Kidney (tissue), 14 donors: ENCODE results near the gene CDH12. TPM values are rescaled to one million over a fixed set of nuclear protein-coding genes. Genes with fewer than 3 reads are reported as not detected.

ENCODE experiments used
- DNase-seq, 5 donors: peaks; one replicate each; pipeline ENCODE4 v3.0.0-alpha.2; 2013 to 2020
- FAIRE-seq: peaks from 2 replicates; lab custom pipeline; 2012; peaks lifted over from hg19 to GRCh38; lab: Jason Lieb, UNC
- H3K27ac ChIP-seq, 2 donors: one replicate each; pipeline ENCODE4 v1.7.0; 2013; ENCODE audit warnings: low read depth in 2 of 2, low read length in 2 of 2, inconsistent platforms in 1 of 2
- H3K27me3 ChIP-seq: one replicate; pipeline ENCODE4 v1.7.1; 2013; ENCODE audit warnings: low read length, inconsistent platforms; ENCODE audit not compliant: control insufficient read depth, insufficient read depth
- H3K36me3 ChIP-seq, 3 donors: one replicate each; pipeline versions ENCODE4 v1.7.0 to v1.7.1; 2013; ENCODE audit warnings: low read length in 3 of 3, control low read depth in 1 of 3, inconsistent platforms in 1 of 3; ENCODE audit not compliant: insufficient read depth in 3 of 3, control insufficient read depth in 2 of 3
- H3K4me1 ChIP-seq, 3 donors: one replicate each; pipeline versions ENCODE4 v1.7.0 to v1.7.1; 2013; ENCODE audit warnings: low read length in 3 of 3, inconsistent platforms in 1 of 3, low read depth in 1 of 3; ENCODE audit not compliant: control insufficient read depth in 2 of 3, insufficient read depth in 2 of 3
- H3K4me3 ChIP-seq, 3 donors: one replicate each; pipeline versions ENCODE4 v1.7.0 to v1.8.1; 2013; ENCODE audit warnings: low read length in 3 of 3, control low read depth in 1 of 3, inconsistent platforms in 1 of 3
- H3K9ac ChIP-seq, 3 donors: one replicate each; pipeline versions ENCODE4 v1.7.0 to v1.7.1; 2013; ENCODE audit warnings: low read length in 3 of 3, control low read depth in 1 of 3, inconsistent platforms in 1 of 3
- H3K9me3 ChIP-seq, 3 donors: one replicate each; pipeline versions ENCODE4 v1.7.0 to v1.7.1; 2013; ENCODE audit warnings: low read length in 3 of 3, control low read depth in 1 of 3, inconsistent platforms in 1 of 3; ENCODE audit not compliant: control insufficient read depth in 2 of 3, insufficient read depth in 1 of 3
- intact Hi-C: fragments of 100-400 bp; cut with DNase I; formaldehyde crosslinking; loops from one replicate; pipeline ENCODE4 v1.11.1; 2022
- polyA plus RNA-seq: library from polyadenylated mRNA; stranded (reverse); fragments of 350-450 nt; fragmentation: Illumina TruSeq; extraction: RNeasy Lipid Tissue Mini Kit (QIAGEN cat#74804); gene quantifications from one replicate; pipeline ENCODE4 v1.2.3, GENCODE V29; 2014; ENCODE audit warnings: low read depth, low replicate concordance; ENCODE audit not compliant: insufficient read depth
- total RNA-seq: library from RNA; stranded (reverse); fragmentation: NEBNext Ultra II Directional; extraction: Animal tissue kit (Norgen Biotek cat#: 25700); gene quantifications from one replicate; pipeline ENCODE4 v1.2.1, GENCODE V29; 2021
- TF ChIP-seq, protein P1 (sequence below): IDR thresholded peaks from 3 replicates; pipeline ENCODE4 v1.5.1; 2012; ENCODE audit warnings: mild to moderate bottlenecking, moderate library complexity, borderline replicate concordance; ENCODE audit not compliant: insufficient read depth; ENCODE audit errors: extremely low read depth
- donor health status: control.
- donor health status: control.
- donor health status: control.
- donor health status: control.
- donor health status: control.
- donor health status: DM: yes; HTN: yes; CAD: no.
- donor health status: Normal renal cell carcinoma (clear cell type).

CDH12 gene
- total and polyA plus RNA-seq, 2 donors from 2014 or later, result 0.17 TPM; not detected in 1

DNA sequence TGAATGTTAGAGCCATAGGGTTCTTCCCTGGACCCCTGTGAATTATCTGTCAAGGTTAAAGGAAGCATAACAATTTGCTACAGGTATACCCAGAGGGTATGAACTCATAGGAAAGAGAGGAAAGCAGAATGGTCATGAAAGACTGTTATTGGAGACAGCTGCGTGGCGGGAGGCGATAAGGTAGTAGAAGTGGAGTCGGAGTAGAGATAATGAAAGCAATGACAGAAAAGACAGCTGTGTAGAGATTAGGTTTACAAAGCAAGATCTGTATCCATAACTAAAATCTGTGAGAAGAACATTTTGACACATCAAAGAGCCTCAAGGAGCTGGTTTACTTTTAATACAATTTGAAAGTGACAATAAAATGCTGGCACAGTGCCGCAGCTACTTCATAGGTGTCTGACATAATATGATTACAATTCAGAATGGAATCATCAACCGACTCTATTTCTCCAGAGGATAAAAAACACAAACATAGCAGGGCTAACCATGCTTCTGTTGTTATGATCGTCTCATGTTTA, 603.9 kb downstream of the CDH12 start:
- no peak overlapping the region for H3K27ac ChIP-seq
- intact Hi-C loops, result no loop called here
- FAIRE-seq (no peak), DNase-seq (no peak)
- H3K9ac ChIP-seq, result no peak overlapping the region
- TF ChIP-seq, protein P1, sequence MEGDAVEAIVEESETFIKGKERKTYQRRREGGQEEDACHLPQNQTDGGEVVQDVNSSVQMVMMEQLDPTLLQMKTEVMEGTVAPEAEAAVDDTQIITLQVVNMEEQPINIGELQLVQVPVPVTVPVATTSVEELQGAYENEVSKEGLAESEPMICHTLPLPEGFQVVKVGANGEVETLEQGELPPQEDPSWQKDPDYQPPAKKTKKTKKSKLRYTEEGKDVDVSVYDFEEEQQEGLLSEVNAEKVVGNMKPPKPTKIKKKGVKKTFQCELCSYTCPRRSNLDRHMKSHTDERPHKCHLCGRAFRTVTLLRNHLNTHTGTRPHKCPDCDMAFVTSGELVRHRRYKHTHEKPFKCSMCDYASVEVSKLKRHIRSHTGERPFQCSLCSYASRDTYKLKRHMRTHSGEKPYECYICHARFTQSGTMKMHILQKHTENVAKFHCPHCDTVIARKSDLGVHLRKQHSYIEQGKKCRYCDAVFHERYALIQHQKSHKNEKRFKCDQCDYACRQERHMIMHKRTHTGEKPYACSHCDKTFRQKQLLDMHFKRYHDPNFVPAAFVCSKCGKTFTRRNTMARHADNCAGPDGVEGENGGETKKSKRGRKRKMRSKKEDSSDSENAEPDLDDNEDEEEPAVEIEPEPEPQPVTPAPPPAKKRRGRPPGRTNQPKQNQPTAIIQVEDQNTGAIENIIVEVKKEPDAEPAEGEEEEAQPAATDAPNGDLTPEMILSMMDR, result no peak
- H3K27me3 ChIP-seq, result no peaks in the 10 kb centered on the region
- H3K4me1 ChIP-seq, result no peaks in the 10 kb centered on the region
- no peaks in the 10 kb centered on the region for H3K36me3 ChIP-seq
- H3K9me3 ChIP-seq, result no peaks in the 10 kb centered on the region
- H3K4me3 ChIP-seq, result no peak overlapping the region

DNA sequence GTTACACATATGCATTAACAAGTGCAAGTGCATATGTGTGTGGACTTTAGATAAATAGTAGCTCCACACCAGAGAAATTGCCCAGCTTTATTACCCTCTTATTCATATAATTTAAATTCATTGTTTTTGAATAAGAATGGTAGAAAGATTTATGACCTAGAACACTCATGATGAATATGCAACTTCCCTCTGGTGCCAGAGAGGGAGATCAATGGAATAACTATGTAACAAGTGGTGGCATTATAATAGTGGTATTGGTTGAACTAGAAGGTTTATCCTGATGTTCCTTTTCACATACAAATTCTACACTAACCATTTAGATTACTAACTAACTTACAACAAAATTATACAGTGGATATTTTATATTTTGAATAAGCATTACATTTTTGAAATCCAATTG, 607.4 kb downstream of the CDH12 start:
- H3K4me3 ChIP-seq, result no peak overlapping the region
- intact Hi-C loops, result no loop called here
- no peaks in the 10 kb centered on the region for H3K9me3 ChIP-seq
- H3K27ac ChIP-seq, result no peak overlapping the region
- H3K36me3 ChIP-seq, result no peaks in the 10 kb centered on the region
- no peak overlapping the region for H3K9ac ChIP-seq
- FAIRE-seq (no peak), DNase-seq (no peak)
- H3K27me3 ChIP-seq, result no peaks in the 10 kb centered on the region
- no peaks in the 10 kb centered on the region for H3K4me1 ChIP-seq
- TF ChIP-seq, protein P1, result no peak

DNA sequence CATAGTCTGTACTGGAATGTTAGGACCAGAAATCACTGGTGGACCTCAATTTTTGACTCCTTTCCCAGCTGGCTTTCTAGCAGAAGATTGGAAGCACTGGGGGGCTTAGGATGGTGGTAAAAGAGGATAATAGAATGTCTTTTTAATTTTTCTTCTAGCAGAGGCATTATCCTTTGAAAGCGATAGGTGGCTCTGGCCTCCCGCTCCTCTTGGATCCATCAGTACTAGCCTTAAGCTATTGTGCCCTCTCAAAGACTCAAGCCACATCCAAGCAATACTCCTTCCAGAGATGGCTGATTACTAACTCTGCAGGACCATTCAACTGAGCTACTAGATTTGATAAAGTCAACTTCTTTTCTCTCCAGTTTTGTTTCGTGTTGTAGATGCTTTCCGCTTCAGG, 610.6 kb downstream of the CDH12 start:
- no peak overlapping the region for H3K9ac ChIP-seq
- intact Hi-C loops, result no loop called here
- no peaks in the 10 kb centered on the region for H3K9me3 ChIP-seq
- H3K4me1 ChIP-seq, result no peaks in the 10 kb centered on the region
- FAIRE-seq, result no peak
- TF ChIP-seq, protein P1, result no peak
- no peaks in the 10 kb centered on the region for H3K27me3 ChIP-seq
- H3K27ac ChIP-seq, result no peak overlapping the region
- H3K4me3 ChIP-seq, result no peak overlapping the region
- no peaks in the 10 kb centered on the region for H3K36me3 ChIP-seq
- DNase-seq, result peak in 1 of 5 donors; percentile 3

DNA sequence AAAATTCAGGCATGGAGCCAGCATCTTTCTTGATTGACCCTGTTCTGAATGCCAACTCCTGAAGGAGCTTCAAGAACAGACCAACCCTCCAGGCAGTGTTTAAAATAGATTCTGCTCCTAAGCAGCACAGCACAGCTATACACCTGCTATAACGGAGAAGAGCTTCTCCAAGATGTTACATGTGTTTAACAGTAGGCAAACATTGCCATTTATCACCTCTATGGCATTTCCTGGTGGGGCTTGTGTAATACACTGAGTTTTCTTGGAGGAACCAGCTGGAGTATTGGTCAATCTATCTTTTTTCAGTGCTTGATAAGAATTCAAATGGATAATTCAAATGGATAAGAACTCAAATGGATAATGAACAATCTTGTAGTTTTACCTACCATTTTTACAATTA, 615.1 kb downstream of the CDH12 start:
- FAIRE-seq, result no peak
- Histone ChIP-seq H3K4me1 (no peaks in the 10 kb centered on the region), H3K4me3 (no peak overlapping the region), H3K27ac (no peak overlapping the region), H3K9me3 (no peaks in the 10 kb centered on the region), H3K36me3 (no peaks in the 10 kb centered on the region), H3K27me3 (no peaks in the 10 kb centered on the region), H3K9ac (no peak overlapping the region)
- TF ChIP-seq, protein P1, result no peak
- intact Hi-C loops, result no loop called here
- DNase-seq, result no peak
